Jurkat, Clone E6-1 (cell line): ENCODE measurements around the gene GSTO1.
"Not testable (repeated sequence)": the region's sequence is repeated elsewhere in the genome, so short reads cannot be mapped to it uniquely, and the experiment has no call there.

Source experiments
- DNase-seq: peaks from one replicate; pipeline ENCODE4 v3.0.0-alpha.2; 2011; ENCODE audit warnings: low read depth, low spot score
- H3K4me3 ChIP-seq: 2 replicates; pipeline ENCODE4 v1.5.1; 2011; ENCODE audit warnings: mild to moderate bottlenecking, low read length, control low read depth, moderate library complexity

The GSTO1 gene

GRCh38 chr10:104247513-104248146 lies 7.1 kb upstream of the GSTO1 start:
- no peak overlapping the region for H3K4me3 ChIP-seq
- DNase-seq = no peak

GRCh38 chr10:104248931-104249330 lies 5.8 kb upstream of the GSTO1 start:
- DNase-seq, H3K4me3 ChIP-seq: not testable (repeated sequence)

- H3K4me3 ChIP-seq = no peak overlapping the region
- no peak for DNase-seq
These were observed 4.3 kb upstream of the GSTO1 start for GRCh38 chr10:104250371-104250770.

GRCh38 chr10:104251443-104251842 lies 3.2 kb upstream of the GSTO1 start:
- no peak overlapping the region for H3K4me3 ChIP-seq
- no peak for DNase-seq

GRCh38 chr10:104252368-104252767 lies 2.3 kb upstream of the GSTO1 start:
- H3K4me3 ChIP-seq = no peak overlapping the region
- no peak for DNase-seq

- no peak overlapping the region for H3K4me3 ChIP-seq
These were observed 1.6 kb upstream of the GSTO1 start for GRCh38 chr10:104253106-104253505.

GRCh38 chr10:104253606-104254410 lies 884 bp upstream of the GSTO1 start:
- no peak for DNase-seq
- peak overlapping the region; percentile 86 for H3K4me3 ChIP-seq

More at GRCh38 chr10:104253106-104253505, 1.6 kb upstream of the GSTO1 start:
- DNase-seq = no peak

- peak overlapping the region; percentile 86 for H3K4me3 ChIP-seq
- no peak for DNase-seq
These were observed 754 bp downstream of the GSTO1 start for GRCh38 chr10:104255311-104255981.

GRCh38 chr10:104256335-104256961 lies 1.8 kb downstream of the GSTO1 start:
- DNase-seq = peak; percentile 32
- H3K4me3 ChIP-seq = no peak overlapping the region; the same call in 1 of the 2 replicates

- no peak for DNase-seq
- H3K4me3 ChIP-seq = no peak overlapping the region
These were observed 2.5 kb downstream of the GSTO1 start for GRCh38 chr10:104257235-104257634.

- H3K4me3 ChIP-seq = no peak overlapping the region
- no peak for DNase-seq
These were observed 3.5 kb downstream of the GSTO1 start for GRCh38 chr10:104258209-104258608.

GRCh38 chr10:104259456-104259855 lies 4.8 kb downstream of the GSTO1 start:
- no peak overlapping the region for H3K4me3 ChIP-seq
- no peak for DNase-seq

- no peak overlapping the region for H3K4me3 ChIP-seq
- DNase-seq = no peak
These were observed 5.5 kb downstream of the GSTO1 start for GRCh38 chr10:104259999-104260774.

GRCh38 chr10:104260775-104261115 lies 6.1 kb downstream of the GSTO1 start:
- no peak for DNase-seq
- H3K4me3 ChIP-seq = no peak overlapping the region

GRCh38 chr10:104262055-104262454 lies 7.4 kb downstream of the GSTO1 start:
- H3K4me3 ChIP-seq = no peak overlapping the region
- DNase-seq = no peak

GRCh38 chr10:104264783-104265182 lies 10.1 kb downstream of the GSTO1 start:
- DNase-seq = no peak
- H3K4me3 ChIP-seq = no peak overlapping the region

GRCh38 chr10:104267721-104268404 lies 13.2 kb downstream of the GSTO1 start:
- no peak for DNase-seq
- peak overlapping the region; percentile 86 for H3K4me3 ChIP-seq

- DNase-seq = no peak
- H3K4me3 ChIP-seq = peak overlapping the region; percentile 86
These were observed 13.7 kb downstream of the GSTO1 start for GRCh38 chr10:104268405-104268712.
